GM12872 (cell line): ENCODE measurements around the gene RNASE13.

ENCODE experiments used
- TF ChIP-seq, protein P1 (sequence below): IDR thresholded peaks from 3 replicates; pipeline ENCODE4 v1.5.1; 2011; ENCODE audit warnings: low read depth, mild to moderate bottlenecking, low read length, moderate library complexity; ENCODE audit not compliant: insufficient read depth

Gene RNASE13

DNA sequence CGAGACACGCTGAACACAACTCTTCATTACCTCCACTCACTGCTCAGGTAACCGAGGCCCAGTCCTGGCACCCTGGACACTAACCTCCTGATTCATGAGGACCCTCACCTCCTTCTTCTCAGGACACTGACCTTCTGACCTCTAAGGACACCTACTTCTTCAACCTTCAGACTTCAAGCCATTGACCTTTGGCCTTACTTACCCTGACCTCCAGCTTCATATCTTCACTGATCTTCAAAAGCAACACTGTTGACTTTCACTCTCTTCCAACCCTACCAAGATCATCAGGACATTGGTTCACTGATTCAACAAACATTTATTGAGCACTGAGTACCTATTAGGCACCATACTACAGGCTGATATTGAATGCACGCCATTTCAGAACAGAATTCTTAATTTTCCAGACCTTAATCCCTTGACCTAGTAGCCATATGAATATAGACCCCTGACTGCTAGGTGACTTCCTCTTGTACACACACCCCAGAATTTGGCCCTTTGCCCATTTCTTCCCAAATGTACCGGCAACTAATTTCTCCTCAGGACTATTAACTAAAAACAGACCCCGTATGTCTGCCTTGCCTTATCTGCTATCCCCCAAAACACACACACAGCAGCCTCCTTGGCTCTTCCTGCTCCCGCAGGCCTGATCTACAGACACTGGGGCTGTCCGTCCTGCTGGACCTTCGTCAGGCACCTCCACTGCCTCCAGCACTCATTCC is 41.3 kb upstream of the RNASE13 start:
- TF ChIP-seq, protein P1, sequence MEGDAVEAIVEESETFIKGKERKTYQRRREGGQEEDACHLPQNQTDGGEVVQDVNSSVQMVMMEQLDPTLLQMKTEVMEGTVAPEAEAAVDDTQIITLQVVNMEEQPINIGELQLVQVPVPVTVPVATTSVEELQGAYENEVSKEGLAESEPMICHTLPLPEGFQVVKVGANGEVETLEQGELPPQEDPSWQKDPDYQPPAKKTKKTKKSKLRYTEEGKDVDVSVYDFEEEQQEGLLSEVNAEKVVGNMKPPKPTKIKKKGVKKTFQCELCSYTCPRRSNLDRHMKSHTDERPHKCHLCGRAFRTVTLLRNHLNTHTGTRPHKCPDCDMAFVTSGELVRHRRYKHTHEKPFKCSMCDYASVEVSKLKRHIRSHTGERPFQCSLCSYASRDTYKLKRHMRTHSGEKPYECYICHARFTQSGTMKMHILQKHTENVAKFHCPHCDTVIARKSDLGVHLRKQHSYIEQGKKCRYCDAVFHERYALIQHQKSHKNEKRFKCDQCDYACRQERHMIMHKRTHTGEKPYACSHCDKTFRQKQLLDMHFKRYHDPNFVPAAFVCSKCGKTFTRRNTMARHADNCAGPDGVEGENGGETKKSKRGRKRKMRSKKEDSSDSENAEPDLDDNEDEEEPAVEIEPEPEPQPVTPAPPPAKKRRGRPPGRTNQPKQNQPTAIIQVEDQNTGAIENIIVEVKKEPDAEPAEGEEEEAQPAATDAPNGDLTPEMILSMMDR: no peak

DNA sequence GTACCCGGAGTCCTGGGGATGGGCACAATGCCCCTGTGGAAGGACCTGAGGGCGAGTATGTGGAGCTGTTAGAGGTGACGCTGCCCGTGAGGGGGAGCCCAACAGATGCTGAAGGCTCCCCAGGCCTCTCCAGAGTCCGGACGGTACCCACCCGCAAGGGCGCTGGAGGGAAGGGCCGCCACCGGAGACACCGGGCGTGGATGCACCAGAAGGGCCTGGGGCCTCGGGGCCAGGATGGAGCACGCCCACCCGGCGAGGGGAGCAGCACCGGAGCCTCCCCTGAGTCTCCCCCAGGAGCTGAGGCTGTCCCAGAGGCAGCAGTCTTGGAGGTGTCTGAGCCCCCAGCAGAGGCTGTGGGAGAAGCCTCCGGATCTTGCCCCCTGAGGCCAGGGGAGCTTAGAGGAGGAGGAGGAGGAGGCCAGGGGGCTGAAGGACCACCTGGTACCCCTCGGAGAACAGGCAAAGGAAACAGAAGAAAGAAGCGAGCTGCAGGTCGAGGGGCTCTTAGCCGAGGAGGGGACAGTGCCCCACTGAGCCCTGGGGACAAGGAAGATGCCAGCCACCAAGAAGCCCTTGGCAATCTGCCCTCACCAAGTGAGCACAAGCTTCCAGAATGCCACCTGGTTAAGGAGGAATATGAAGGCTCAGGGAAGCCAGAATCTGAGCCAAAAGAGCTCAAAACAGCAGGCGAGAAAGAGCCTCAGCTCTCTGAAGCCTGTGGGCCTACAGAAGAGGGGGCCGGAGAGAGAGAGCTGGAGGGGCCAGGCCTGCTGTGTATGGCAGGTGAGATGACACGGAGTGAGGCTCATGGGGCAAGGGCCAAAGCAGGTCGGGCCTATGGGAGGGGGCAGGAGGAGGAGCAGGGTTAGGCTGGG is 40.0 kb upstream of the RNASE13 start:
- TF ChIP-seq, protein P1: no peak

DNA sequence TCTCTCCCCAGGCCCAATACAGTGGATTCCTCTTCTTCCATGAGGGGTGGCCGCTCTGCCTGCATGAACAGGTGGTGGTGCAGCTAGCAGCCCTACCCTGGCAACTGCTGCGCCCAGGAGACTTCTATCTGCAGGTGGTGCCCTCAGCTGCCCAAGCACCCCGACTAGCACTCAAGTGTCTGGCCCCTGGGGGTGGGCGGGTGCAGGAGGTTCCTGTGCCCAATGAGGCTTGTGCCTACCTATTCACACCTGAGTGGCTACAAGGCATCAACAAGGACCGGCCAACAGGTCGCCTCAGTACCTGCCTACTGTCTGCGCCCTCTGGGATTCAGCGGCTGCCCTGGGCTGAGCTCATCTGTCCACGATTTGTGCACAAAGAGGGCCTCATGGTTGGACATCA is 39.3 kb upstream of the RNASE13 start:
- TF ChIP-seq, protein P1: no peak

DNA sequence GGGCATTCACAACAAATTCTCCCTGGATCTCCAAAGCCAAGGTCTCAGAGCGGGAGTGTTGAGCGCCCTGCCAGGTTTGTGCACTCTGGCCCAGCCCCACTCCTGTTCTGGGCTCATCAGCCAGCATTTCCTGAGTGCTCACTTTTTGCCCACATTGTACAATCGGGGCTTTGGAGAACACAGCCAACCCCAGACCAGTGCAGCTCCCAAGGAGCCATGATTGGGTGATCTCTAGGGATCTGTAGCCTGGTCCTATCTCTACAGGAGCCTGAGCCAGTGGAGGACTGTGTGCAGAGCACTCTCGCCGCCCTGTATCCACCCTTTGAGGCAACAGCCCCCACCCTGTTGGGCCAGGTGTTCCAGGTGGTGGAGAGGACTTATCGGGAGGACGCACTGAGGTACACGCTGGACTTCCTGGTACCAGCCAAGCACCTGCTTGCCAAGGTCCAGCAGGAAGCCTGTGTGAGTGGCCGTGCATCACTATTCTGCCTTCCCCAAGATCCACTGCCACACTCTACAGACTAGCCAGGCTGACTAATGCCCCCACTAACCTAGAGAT is 38.3 kb upstream of the RNASE13 start:
- TF ChIP-seq, protein P1: no peak

DNA sequence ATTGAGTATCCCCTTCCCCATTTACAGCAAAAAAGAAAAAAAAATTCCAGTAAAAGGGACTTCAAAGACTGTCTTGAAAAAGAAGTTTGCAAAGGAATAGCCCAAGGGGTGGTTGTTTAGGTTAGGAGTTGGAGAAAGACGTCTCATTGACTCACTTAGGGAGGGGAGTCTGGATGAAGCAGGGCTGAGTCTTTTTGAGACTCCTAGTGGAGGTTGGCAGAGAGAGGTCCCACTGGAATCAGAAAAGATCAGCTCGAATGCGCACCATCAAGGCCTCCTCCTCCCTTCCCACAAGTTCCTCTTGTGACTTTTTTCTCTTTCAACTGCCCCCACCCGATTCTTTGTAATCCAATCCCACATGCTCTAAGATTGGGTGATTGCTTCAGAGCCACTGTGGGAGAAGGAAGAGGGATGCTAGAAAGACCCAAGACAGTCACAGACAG is 37.4 kb upstream of the RNASE13 start:
- TF ChIP-seq, protein P1: no peak

DNA sequence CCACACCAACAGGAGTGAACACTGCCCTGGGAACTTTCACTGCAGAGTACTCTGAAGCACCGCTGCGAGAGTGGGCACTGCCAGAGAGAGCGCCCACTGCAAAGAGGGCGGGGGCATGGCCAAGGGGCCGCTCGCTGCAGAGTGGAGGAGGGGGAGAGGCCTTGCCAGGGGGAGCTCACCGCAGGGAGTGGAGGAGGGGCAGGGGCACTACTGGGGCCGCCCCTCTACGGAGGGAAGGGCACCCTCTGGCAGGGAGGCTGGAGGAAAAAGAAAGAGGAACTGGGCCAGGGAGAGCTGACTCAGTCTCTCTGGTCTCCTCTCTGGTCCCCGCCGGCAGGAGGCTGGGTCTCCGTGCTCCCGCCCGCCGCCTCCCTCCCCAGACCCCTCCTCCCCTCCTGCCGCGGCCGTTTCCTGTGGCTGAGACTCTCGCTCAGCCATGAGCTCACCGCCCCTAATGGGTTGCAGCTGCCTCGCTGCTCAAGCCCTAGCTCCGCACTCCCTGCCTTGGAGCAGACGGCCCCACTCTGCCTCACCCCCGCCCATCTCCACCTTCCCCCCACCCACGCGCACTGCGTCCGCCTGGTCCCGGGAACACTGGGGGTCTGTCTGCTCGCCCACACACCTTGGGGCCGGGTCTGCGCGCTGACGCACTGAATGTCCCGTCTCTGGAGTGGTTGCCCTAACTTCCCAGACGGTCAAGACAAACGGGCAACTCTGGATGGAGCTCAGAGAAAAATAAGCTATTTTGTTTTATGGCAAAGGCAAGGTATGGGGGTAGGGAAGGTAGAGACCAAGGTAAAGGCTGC is 36.8 kb upstream of the RNASE13 start:
- TF ChIP-seq, protein P1: no peak

DNA sequence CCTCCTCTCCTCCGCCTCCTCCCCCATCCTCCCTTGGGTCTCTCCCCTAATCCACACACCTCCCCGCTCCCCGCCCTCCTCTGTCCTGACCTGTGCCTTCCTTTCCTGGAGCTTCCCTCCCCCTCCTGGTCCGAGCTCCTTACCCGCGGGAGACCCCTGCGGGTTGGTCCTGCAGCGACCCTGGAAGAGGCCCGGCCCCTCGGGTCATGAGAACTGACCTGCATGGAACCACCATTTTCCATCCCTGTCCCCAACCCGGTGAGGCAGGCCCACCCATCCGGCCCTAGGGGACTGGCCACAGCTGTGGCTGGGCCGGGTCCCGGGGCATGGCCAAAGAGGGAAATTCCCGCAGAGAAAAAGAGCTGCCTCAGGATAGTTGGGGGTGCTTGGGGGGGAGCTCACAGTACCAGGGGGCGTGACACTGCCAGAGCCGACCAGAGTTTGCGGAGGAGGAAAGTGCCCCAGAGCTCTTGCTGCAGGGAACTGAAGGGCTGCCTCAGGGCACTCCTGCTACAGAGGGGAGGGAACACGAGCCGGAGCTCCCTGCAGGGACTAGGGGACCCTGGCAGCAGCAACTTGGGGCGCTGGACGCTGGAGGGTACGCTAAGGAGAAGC is 36.1 kb upstream of the RNASE13 start:
- TF ChIP-seq, protein P1: no peak
